ENCODE results near the gene TMOD1. TPM values are rescaled to one million over a fixed set of nuclear protein-coding genes. Genes with fewer than 3 reads are reported as not detected.

TMOD1 gene
- total RNA-seq, 1 donor from 2014 or later = 0.79 TPM

DNA sequence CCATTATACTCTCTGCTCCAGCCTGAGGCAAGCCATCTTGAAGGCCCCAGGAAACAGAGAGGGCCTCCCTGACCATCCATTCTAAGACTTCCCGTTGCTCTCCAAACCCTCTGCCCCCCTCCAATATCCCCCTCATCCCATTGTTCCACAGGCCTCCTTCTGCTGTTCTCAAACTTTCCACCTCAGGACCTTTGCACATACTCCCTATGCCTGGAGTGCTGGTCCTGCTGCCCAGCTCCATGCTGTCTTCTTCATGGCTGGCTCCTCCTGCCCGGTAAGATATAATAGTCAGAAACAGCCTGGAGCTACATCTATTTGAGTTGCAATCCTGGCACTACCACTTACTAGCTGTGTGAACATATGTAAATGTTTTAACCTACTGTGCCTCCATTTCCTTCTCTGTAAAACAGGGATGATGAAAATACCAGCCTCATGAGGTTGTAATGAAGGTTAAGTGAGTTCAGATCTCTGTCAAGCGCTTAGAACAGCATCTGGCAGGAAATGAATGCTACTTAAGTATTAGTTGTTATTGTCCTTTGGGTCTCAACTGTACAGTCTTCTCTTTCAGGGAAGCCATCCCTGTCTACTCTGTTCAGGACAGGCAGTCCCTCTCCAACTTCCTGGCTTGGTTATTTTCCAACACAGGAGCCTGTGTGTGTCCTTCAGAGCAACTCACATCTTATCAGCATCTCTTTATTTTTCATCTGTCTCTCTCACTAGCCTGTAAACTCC lies 45.8 kb downstream of the TMOD1 start:
- DNase-seq (ENCODE audit: low read depth in 2 of 2) = peak in 1 of 2 donors; percentile 54

DNA sequence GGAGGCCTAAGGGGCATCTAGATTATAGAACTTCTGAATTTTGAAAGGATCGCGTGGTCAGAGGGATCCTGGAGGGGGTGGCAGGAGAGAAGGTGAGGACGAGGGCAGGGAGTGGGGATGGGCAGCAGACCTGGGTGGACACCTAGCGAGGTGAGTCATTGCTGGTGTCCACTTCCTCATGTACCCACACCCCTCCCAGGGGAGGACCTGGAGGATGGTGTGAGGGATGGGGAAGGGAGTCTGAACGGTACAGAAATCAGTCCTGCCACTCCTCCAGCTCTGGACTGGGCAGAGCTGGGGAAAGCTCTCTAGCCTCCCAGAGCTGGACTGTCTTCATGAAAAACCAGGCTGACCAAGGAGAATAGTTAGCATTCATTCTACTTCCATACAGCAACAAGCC lies 46.9 kb downstream of the TMOD1 start:
- no peak for DNase-seq (ENCODE audit: low read depth in 2 of 2)

GRCh38 chr9:97548819-97549540 lies 47.5 kb downstream of the TMOD1 start:
- DNase-seq (ENCODE audit: low read depth in 2 of 2) = no peak

- DNase-seq (ENCODE audit: low read depth in 2 of 2) = no peak
These were observed 48.9 kb downstream of the TMOD1 start for GRCh38 chr9:97550386-97550785.

DNA sequence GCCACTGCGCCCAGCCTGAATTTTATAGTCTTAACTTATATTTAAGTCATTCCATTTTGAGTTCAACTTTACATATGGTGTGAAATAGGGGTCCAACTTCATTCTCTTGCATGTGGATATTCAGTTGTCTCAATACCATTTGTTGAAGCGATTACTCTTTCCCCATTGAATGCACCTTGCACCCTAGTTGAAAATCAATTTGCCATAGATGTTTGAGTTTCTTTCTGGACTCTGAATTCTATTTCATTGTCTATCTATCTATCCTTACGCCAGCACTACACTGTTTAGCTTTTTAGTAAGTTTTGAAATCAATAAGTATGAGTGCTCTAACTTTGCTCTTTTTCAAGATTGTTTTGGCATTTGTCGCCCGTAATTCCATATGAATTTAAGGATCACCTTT lies 49.8 kb downstream of the TMOD1 start:
- no peak for DNase-seq (ENCODE audit: low read depth in 2 of 2)

DNA sequence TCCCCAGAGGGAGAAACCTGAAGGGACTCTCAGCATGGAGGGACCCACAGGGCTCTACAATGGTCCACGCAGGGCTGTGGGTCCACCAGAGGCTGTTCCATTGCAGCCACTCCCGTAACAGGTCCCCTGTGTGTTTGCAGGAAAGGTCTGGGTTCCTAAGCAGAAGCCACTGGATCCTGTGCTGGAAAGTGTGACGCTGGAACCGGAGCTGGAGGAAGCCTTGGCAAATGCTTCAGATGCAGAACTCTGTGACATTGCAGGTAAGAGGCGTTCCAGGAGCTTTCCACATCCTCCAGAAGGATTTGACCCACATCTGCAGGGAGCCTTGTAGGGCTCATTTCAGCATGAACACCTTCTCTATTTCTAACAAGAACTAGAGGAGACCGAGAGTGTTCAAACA lies 51.7 kb downstream of the TMOD1 start:
- DNase-seq (ENCODE audit: low read depth in 2 of 2) = no peak

DNA sequence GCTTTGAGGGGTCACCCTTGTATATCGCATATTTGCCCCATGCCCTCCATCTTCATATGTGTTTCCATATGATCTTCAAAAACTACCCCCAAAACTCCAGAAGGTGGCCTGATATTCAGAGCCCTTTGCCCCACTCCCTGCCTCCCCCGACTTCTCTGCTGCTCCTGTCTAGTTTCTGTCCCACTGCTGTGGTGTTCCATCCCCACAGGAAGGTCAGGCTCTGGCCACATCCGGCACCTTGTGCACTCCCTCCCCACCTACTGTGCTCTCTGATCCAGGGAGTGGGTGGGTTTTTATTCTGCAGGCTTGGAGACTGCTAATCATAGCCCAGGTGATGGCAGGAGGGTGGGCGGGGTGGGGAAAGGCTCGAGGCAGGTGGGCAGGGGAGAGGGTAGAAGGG lies 52.4 kb downstream of the TMOD1 start:
- DNase-seq (ENCODE audit: low read depth in 2 of 2) = no peak

- no peak for DNase-seq (ENCODE audit: low read depth in 2 of 2)
These were observed 53.2 kb downstream of the TMOD1 start for GRCh38 chr9:97554566-97555075.

GRCh38 chr9:97555164-97555563 lies 53.7 kb downstream of the TMOD1 start:
- peak in 1 of 2 donors; percentile 10 for DNase-seq (ENCODE audit: low read depth in 2 of 2)

GRCh38 chr9:97556036-97556720 lies 54.7 kb downstream of the TMOD1 start:
- no peak for DNase-seq (ENCODE audit: low read depth in 2 of 2)

- peak in 1 of 2 donors; percentile 67 for DNase-seq (ENCODE audit: low read depth in 2 of 2)
These were observed 55.5 kb downstream of the TMOD1 start for GRCh38 chr9:97556721-97557605.

DNA sequence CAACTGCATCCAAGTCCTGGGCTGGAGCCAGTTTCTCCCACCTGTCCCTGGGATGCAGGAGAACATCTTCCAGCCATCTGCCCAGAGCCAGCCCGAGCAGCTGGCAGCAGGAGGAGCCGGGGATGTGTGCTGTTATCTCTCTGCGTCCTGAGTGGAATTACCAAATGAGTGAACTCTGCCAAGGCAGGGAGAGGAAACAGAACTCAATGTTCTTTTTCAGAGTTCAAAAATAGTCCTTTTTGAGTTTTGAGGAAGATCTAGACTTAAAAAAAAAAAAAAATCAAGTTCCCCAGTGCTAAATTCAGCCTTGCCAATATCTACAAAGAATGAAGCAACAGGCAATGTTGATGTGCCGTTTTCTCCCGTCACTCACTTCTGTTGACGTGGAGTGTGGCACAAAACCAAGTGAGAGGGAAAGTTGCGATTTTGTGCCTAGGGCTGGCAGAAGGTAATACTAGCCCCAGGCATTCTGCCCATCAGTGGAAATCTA lies 56.2 kb downstream of the TMOD1 start:
- peak in 1 of 2 donors; percentile 81 for DNase-seq (ENCODE audit: low read depth in 2 of 2)

DNA sequence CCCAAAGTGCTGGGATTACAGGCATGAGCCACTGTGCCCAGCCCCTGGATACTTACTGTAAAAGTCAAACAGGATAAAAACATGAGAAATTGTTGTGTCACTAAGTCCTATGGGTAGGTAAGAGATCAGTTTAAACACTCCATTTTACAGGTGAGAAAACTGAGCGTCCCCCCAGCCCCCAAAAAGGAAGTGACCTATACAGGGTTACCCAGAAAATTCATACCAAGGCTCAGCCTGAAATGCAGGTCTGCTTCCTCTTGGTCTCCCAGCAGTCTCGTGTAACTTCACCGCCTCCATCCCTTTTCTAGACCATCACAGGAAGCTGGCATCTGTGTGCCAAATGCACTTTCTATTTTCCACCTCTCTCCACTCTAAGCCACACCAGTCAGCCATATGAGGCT lies 57.2 kb downstream of the TMOD1 start:
- no peak for DNase-seq (ENCODE audit: low read depth in 2 of 2)

DNA sequence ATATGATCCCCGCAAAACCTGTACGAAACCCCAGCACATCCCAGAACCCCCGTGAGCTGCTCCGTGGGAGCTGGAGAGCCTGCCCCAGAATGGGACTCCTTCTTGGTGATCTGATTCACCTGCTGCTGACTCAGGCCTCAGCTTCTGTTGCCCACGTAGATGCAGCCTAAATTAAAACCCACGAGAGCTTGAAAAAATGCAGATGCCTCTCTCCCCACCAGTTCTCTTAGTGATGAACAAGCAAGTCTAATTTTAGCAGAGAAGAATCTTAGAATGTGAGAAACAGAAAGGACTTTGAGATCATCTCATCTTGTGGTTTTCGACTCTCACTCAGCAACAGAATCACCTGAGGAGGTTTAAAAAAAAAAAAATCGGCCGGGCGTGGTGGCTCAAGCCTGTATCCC lies 57.6 kb downstream of the TMOD1 start:
- no peak for DNase-seq (ENCODE audit: low read depth in 2 of 2)

GRCh38 chr9:97560154-97560553 lies 58.7 kb downstream of the TMOD1 start:
- no peak for DNase-seq (ENCODE audit: low read depth in 2 of 2)

GRCh38 chr9:97560851-97561250 lies 59.4 kb downstream of the TMOD1 start:
- peak in 1 of 2 donors; percentile 31 for DNase-seq (ENCODE audit: low read depth in 2 of 2)

DNA sequence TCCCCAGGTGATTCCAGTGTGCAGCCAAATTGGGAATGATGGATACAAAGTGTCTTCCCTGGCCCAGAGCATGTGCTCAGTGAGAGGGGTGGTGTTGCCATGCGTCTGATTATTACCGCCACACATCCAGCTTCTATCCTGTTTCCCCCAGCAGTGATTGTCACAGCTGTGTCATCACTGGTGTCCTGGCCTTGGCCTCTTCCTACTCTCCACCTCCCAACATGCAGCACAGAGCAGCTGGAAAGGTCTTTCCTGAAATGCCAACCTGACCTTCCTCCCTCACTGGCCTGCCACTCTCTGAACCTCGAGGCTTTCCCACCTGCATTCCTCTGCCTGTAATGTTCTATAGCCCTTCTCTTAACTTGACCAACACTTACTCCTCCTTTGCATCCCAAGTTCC lies 60.0 kb downstream of the TMOD1 start:
- peak in 1 of 2 donors; percentile 66 for DNase-seq (ENCODE audit: low read depth in 2 of 2)

DNA sequence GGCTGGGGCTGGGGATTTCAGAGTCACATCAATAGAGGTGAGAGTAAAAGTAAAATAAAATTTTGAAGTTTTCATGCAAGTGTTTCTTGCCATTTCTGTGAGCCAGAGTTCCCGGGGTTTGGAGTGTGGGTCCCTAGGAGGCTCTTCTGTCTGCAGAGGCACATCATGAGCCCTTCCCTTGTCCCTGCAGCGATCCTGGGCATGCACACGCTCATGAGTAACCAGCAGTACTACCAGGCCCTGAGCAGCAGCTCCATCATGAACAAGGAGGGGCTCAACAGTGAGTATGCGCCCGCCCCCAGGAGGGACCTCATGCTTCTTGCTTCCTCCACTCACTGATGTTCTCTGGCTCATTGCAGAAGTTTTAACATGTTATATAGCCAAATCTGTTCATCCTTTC lies 61.1 kb downstream of the TMOD1 start:
- DNase-seq (ENCODE audit: low read depth in 2 of 2) = no peak

DNA sequence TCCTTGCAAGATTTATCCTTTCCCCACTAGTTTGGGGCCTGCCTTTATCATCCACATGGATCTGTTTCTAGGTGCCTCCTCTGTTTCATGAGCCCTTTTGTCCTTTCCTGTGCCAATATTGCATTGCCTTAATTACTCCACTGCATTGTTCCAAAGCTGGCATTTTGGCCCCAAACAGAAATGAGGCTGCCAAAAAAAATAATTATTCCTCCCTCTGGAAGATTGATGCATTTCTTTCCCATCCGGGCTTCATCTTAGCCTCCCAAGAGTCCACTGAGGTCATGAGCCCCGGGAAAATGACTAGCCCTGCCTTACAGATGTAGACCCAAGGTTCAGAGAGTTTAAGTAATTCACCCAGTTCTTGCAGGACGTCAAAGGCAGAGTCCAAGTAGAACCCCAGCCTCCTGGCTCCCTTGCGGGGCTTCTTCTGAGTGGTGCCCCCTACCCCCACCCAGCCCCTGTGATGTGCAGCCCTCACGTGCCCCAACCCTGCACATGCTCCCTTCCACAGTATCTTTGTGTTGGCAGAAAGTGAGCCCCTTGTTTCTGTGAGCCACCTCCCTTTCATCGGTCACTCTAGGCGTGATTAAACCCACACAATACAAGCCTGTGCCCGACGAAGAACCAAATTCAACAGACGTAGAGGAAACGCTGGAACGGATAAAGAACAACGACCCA lies 62.1 kb downstream of the TMOD1 start:
- DNase-seq (ENCODE audit: low read depth in 2 of 2) = peak; percentile 38 to 52

Measured in lung microvascular endothelial cell (primary cell).